Neural progenitor cell (in vitro differentiated cells): ENCODE measurements around the gene MSI2.

Experiments used
- CTCF ChIP-seq: fragments of 200-600 bp; sonication (generic); IDR thresholded peaks from 2 replicates; pipeline ENCODE4 v1.5.1; 2017; ENCODE audit warnings: antibody characterized with exemption, mild to moderate bottlenecking
- EZH2 ChIP-seq: fragments of 200-600 bp; sonication (generic); IDR thresholded peaks from 2 replicates; pipeline ENCODE4 v1.6.1; 2017; ENCODE audit warnings: antibody characterized with exemption, mild to moderate bottlenecking, moderate library complexity
- EZH2phosphoT487 ChIP-seq: fragments of 200-600 bp; sonication (generic); IDR thresholded peaks from 2 replicates; pipeline ENCODE4 v1.6.1; 2017; ENCODE audit warnings: antibody characterized with exemption

DNA sequence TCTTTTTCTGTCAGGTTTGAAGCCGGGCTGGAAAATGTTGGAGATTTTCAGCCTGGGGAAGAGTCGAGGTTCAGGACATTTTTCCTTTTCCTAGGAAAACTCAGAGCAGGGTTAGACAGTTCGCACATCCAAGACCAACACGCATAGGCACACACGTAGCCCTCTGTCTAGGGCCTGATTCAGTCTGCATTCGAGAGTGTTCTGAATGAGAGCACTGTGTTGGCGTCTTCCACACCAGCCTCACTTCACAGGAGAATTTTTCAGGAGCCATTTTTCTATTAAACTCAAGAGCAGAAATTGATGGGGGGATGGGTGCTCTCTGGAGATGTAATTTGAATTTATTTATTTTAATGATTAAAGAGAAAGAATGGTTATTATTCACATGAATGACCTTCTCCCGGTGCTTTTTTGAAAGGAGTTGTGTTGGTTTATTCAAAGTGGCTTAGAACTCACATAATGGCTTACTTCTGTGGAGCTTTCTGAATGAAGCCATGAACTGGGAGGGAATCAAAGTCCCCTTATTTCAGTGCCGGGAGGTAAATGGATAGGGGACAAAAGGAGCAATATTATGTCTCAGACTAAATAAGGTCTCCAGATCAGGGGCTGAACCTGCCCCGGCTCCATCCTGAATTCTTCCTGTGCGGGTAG, 294.5 kb downstream of the MSI2 start:
- TF ChIP-seq CTCF (no peak), EZH2 (no peak), EZH2phosphoT487 (no peak)
